Measurements from ENCODE around the gene PRELID3B.

PRELID3B gene

GRCh38 chr20:59007665-59008511, 34.7 kb downstream of the PRELID3B start:
- Histone ChIP-seq H3K4me1 (peaks cover 21% of the 10 kb centered on the region), H3K4me3 (peak overlapping the region; percentile 59; the same call in 1 of the 2 replicates), H3K36me3 (replicated peaks) (peaks cover 3% of the 10 kb centered on the region; the same call in 1 of the 2 replicates), H3K9me3 (no peaks in the 10 kb centered on the region), H3K27me3 (ENCODE audit: low read depth) (no peaks in the 10 kb centered on the region)
- in situ Hi-C loops (cut with MboI; ENCODE audit: low sequenced_read_pairs) = no loop called here
- DNase-seq (ENCODE audit: low spot score in 2 of 2) = no peak

DNA sequence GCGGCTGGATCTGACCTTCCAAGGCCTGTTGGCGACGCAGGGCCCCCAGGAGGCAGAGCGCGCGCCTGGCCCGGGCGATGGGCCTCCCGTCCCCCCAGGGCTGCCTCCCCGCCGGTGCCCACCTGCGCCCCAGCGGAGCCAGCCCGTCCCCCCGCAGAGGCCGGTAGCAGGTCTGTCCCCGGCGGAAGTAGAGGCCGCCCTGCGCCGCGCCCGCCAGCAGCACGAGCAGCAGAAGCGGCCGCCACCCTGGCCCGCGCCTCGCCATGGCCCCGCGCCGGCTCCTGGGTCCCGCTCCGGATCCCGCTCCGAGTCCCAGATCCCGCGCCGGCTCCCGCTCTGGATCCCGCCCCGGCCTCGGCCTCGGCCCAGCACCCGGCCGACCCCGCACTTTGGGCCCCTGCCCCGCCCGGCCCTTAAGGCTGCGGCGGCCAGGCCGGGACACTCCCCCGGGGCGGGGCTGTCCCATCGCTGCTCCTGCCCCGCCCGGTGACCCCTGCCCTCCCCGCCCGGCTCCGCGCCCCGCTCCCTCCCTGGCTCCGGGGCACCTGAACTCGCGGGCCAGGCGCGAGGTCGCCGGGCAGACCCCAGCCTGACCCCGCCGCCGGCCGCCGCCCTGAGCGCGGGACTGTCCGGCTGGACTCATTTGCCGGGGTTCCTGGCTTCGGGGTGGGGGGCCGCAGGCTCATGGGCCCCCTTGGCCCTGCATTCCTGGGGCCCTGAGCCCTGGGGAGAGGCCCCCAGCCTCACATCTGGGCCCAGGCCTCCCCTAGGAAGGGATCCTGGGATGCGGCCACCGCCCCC, 35.5 kb downstream of the PRELID3B start, which contains the start of gene CTSZ:
CTSZ (minus strand) TSS at position 391 of the 801 bp plus-strand sequence; CDS start at position 265, 126 bp downstream.
- Histone ChIP-seq H3K4me1 (peaks cover 21% of the 10 kb centered on the region), H3K9me3 (no peaks in the 10 kb centered on the region), H3K4me3 (peak within 1 kb of the TSS; percentile 59), H3K36me3 (replicated peaks) (peaks cover 3% of the 10 kb centered on the region; the same call in 1 of the 2 replicates), H3K27me3 (ENCODE audit: low read depth) (no peaks in the 10 kb centered on the region)
- in situ Hi-C loops (cut with MboI; ENCODE audit: low sequenced_read_pairs) = no loop called here
- peak; percentile 50 to 76 for DNase-seq (ENCODE audit: low spot score in 2 of 2)

GRCh38 chr20:59006167-59006863, 36.3 kb downstream of the PRELID3B start:
- H3K36me3 ChIP-seq (replicated peaks) = peaks cover 7% of the 10 kb centered on the region
- no peaks in the 10 kb centered on the region for H3K9me3 ChIP-seq
- peak in 1 of 2 experiments; percentile 35 for DNase-seq (ENCODE audit: low spot score in 2 of 2)
- H3K4me3 ChIP-seq = peak overlapping the region; percentile 59
- H3K27me3 ChIP-seq (ENCODE audit: low read depth) = no peaks in the 10 kb centered on the region
- peaks cover 19% of the 10 kb centered on the region for H3K4me1 ChIP-seq
- in situ Hi-C loops (cut with MboI; ENCODE audit: low sequenced_read_pairs) = no loop called here

GRCh38 chr20:59005523-59006166, 36.9 kb downstream of the PRELID3B start:
- H3K4me1 ChIP-seq = peaks cover 12% of the 10 kb centered on the region
- DNase-seq (ENCODE audit: low spot score in 2 of 2) = no peak

DNA sequence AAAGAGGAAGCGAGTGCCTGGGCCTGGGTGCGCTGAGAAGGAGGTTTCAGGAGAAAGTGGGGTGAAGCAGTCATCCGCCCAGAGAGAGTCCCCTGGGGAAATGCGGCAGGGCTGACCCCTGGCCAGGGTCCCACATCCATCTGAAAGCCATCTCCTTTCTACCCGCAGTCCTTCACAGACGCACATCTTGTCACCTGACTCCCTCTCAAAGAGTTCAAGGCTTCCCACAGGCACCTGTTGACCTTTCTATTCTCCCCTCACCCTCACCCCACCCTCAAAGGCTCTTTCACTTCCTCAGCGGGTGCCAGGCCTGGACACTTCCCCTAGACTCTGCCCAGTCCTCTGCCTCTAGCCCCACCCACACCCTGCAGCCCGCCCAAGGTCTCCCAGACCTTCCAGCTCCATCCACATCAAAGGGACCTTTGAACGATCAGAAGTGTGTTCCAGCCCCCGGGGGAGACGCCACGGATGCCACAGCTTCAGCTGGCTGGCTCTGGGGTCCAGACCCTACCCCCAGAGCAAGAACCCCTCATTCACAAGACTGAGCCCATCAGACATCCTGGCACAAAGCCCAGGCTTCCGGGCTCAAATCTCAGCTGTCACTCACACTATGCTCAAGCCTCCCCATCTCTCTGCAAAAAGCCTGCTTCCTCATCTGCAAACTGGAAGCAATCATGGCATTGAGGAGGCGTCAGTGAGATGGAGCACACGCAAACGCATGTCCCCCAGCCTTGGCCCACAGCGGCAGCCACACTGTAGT, 37.6 kb downstream of the PRELID3B start:
- no peak for DNase-seq (ENCODE audit: low spot score in 2 of 2)
- in situ Hi-C loops (cut with MboI; ENCODE audit: low sequenced_read_pairs) = no loop called here
- peaks cover 20% of the 10 kb centered on the region for H3K36me3 ChIP-seq (replicated peaks)
- H3K4me3 ChIP-seq = peak overlapping the region; percentile 59
- no peaks in the 10 kb centered on the region for H3K9me3 ChIP-seq
- H3K27me3 ChIP-seq (ENCODE audit: low read depth) = no peaks in the 10 kb centered on the region
- peaks cover 12% of the 10 kb centered on the region for H3K4me1 ChIP-seq

More at GRCh38 chr20:59005523-59006166, 36.9 kb downstream of the PRELID3B start:
- Histone ChIP-seq H3K4me3 (peak overlapping the region; percentile 59), H3K27me3 (ENCODE audit: low read depth) (no peaks in the 10 kb centered on the region), H3K9me3 (no peaks in the 10 kb centered on the region), H3K36me3 (replicated peaks) (peaks cover 14% of the 10 kb centered on the region)
- in situ Hi-C loops (cut with MboI; ENCODE audit: low sequenced_read_pairs) = no loop called here

- in situ Hi-C loops (cut with MboI; ENCODE audit: low sequenced_read_pairs) = no loop called here
- Histone ChIP-seq H3K4me3 (no peak overlapping the region), H3K36me3 (replicated peaks) (peaks cover 23% of the 10 kb centered on the region), H3K9me3 (no peaks in the 10 kb centered on the region), H3K4me1 (peaks cover 12% of the 10 kb centered on the region), H3K27me3 (ENCODE audit: low read depth) (no peaks in the 10 kb centered on the region)
- no peak for DNase-seq (ENCODE audit: low spot score in 2 of 2)
These were observed 38.2 kb downstream of the PRELID3B start for GRCh38 chr20:59004493-59004762.

GRCh38 chr20:59003836-59004492, 38.6 kb downstream of the PRELID3B start:
- no peak overlapping the region for H3K4me3 ChIP-seq
- H3K36me3 ChIP-seq (replicated peaks) = peaks cover 27% of the 10 kb centered on the region
- in situ Hi-C loops (cut with MboI; ENCODE audit: low sequenced_read_pairs) = no loop called here
- H3K4me1 ChIP-seq = peaks cover 12% of the 10 kb centered on the region
- H3K27me3 ChIP-seq (ENCODE audit: low read depth) = no peaks in the 10 kb centered on the region
- DNase-seq (ENCODE audit: low spot score in 2 of 2) = no peak
- no peaks in the 10 kb centered on the region for H3K9me3 ChIP-seq

- in situ Hi-C loops (cut with MboI; ENCODE audit: low sequenced_read_pairs) = no loop called here
- Histone ChIP-seq H3K36me3 (replicated peaks) (peaks cover 31% of the 10 kb centered on the region), H3K4me3 (no peak overlapping the region), H3K9me3 (no peaks in the 10 kb centered on the region), H3K4me1 (peaks cover 12% of the 10 kb centered on the region), H3K27me3 (ENCODE audit: low read depth) (no peaks in the 10 kb centered on the region)
- no peak for DNase-seq (ENCODE audit: low spot score in 2 of 2)
These were observed 39.6 kb downstream of the PRELID3B start for GRCh38 chr20:59002874-59003399.

GRCh38 chr20:59002388-59002787, 40.2 kb downstream of the PRELID3B start:
- peaks cover 36% of the 10 kb centered on the region for H3K36me3 ChIP-seq (replicated peaks)
- peaks cover 11% of the 10 kb centered on the region for H3K4me1 ChIP-seq
- no peaks in the 10 kb centered on the region for H3K9me3 ChIP-seq
- DNase-seq (ENCODE audit: low spot score in 2 of 2) = no peak
- H3K4me3 ChIP-seq = no peak overlapping the region
- in situ Hi-C loops (cut with MboI; ENCODE audit: low sequenced_read_pairs) = no loop called here
- H3K27me3 ChIP-seq (ENCODE audit: low read depth) = no peaks in the 10 kb centered on the region

- no peak for DNase-seq (ENCODE audit: low spot score in 2 of 2)
- H3K4me3 ChIP-seq = no peak overlapping the region
- H3K9me3 ChIP-seq = no peaks in the 10 kb centered on the region
- H3K27me3 ChIP-seq (ENCODE audit: low read depth) = no peaks in the 10 kb centered on the region
- in situ Hi-C loops (cut with MboI; ENCODE audit: low sequenced_read_pairs) = no loop called here
- peaks cover 44% of the 10 kb centered on the region for H3K36me3 ChIP-seq (replicated peaks)
- H3K4me1 ChIP-seq = peaks cover 9% of the 10 kb centered on the region
These were observed 41.0 kb downstream of the PRELID3B start for GRCh38 chr20:59001449-59002171.

- H3K36me3 ChIP-seq (replicated peaks) = peaks cover 49% of the 10 kb centered on the region
- no peak for DNase-seq (ENCODE audit: low spot score in 2 of 2)
- peaks cover 9% of the 10 kb centered on the region for H3K4me1 ChIP-seq
- no peaks in the 10 kb centered on the region for H3K27me3 ChIP-seq (ENCODE audit: low read depth)
- in situ Hi-C loops (cut with MboI; ENCODE audit: low sequenced_read_pairs) = no loop called here
- no peak overlapping the region for H3K4me3 ChIP-seq
- H3K9me3 ChIP-seq = no peaks in the 10 kb centered on the region
These were observed 41.5 kb downstream of the PRELID3B start for GRCh38 chr20:59001068-59001448.

- Histone ChIP-seq H3K27me3 (ENCODE audit: low read depth) (no peaks in the 10 kb centered on the region), H3K9me3 (no peaks in the 10 kb centered on the region), H3K4me1 (peaks cover 2% of the 10 kb centered on the region), H3K4me3 (no peak overlapping the region), H3K36me3 (replicated peaks) (peaks cover 57% of the 10 kb centered on the region)
- no peak for DNase-seq (ENCODE audit: low spot score in 2 of 2)
- in situ Hi-C loops (cut with MboI; ENCODE audit: low sequenced_read_pairs) = no loop called here
These were observed 42.3 kb downstream of the PRELID3B start for GRCh38 chr20:59000326-59000725.
